ENCODE results near the gene MAEA.

The MAEA gene

GRCh38 chr4:1298461-1298860, 8.8 kb downstream of the MAEA start:
- H3K36me3 ChIP-seq (ENCODE audit: control insufficient read depth, low read depth, low read length) = peaks cover 9% of the 10 kb centered on the region
- H3K27ac ChIP-seq (ENCODE audit: low read length) = no peak overlapping the region
- H3K4me3 ChIP-seq (ENCODE audit: low read length) = no peak overlapping the region
- H3K9me3 ChIP-seq (ENCODE audit: control insufficient read depth, low read depth, low read length) = no peaks in the 10 kb centered on the region
- H3K4me1 ChIP-seq (ENCODE audit: control insufficient read depth, low read depth, low read length) = peaks cover 8% of the 10 kb centered on the region
- H3K9ac ChIP-seq (ENCODE audit: low read length) = no peak overlapping the region
- no peaks in the 10 kb centered on the region for H3K27me3 ChIP-seq (ENCODE audit: control insufficient read depth, insufficient read depth, low read length)

DNA sequence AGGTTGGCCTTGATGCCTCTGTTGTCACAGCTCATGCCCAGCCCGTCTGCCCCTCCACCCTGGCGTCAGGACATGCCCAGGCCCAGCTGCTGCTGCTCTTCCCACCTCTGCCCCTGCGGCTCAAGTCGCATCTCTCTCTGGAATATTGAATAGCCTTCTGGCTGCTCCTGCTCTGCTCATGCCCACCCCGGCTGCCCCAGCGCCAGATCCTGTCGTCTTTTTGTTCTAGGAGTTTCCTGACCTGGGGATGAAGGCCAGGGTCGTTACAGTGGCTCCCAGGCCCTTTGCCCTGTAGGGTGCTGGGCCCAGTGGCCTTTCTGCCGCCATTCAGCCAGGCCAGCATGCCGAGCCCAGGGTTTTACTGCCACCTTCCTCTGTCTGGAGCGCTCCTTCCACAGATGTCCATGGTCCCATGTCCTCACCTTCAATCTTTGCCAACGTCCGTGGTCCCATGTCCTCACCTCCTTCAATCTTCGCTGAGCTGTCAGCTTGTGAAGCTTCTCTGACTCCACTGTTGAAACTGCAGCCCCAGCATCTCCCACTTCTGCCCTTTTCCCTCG, 9.7 kb downstream of the MAEA start:
- Histone ChIP-seq H3K9me3 (ENCODE audit: control insufficient read depth, low read depth, low read length) (no peaks in the 10 kb centered on the region), H3K4me1 (ENCODE audit: control insufficient read depth, low read depth, low read length) (peaks cover 8% of the 10 kb centered on the region), H3K27ac (ENCODE audit: low read length) (no peak overlapping the region), H3K9ac (ENCODE audit: low read length) (no peak overlapping the region), H3K36me3 (ENCODE audit: control insufficient read depth, low read depth, low read length) (peaks cover 9% of the 10 kb centered on the region), H3K4me3 (ENCODE audit: low read length) (no peak overlapping the region), H3K27me3 (ENCODE audit: control insufficient read depth, insufficient read depth, low read length) (no peaks in the 10 kb centered on the region)

DNA sequence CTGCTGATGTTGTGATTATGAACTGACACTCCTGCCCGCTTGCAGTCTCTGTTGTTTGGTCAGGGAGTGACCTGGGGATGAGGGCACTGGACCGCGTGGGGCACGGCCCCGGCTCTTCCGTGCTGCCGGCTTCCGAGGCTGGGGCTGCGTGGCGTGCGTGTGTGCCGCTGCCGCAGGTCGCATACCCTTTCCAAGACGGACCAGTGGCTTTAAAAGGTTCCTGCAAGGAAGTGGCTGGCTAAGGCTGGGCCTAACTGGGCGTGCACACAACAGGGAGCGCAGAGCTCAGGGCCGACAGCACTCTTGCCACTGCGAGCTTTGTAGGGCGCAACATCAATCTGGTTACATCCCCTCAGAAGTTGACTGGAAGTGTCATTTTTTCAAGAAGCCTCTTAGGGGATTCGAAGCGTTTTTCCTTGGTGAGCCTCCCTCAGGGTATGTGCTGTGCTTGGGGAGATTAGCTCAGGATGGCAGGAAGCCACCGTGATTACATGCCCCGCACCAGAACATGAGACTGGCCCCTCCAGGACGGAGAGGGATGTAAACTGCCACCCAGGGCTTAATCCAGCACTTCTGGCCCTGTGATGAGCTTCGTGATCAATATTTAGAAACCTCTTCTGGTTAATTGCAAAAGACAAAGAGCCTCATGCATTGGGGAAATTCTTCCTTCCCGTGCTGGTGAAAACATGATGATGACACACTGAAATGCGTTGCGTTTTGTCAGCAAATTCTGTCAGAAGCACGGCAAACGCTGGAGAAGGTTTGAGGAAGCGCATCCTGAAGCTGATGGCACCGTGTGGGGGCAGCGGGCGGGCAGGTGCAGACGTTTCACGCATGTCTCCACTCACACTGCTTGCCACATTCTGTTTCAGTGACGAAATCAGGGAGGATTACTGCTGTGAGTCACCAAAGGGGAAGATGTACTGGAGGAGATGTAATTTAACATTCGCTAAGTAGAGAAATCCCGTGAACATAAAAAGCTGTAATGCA, 11.1 kb downstream of the MAEA start:
- no peaks in the 10 kb centered on the region for H3K9me3 ChIP-seq (ENCODE audit: control insufficient read depth, low read depth, low read length)
- H3K4me1 ChIP-seq (ENCODE audit: control insufficient read depth, low read depth, low read length) = peaks cover 8% of the 10 kb centered on the region
- no peaks in the 10 kb centered on the region for H3K27me3 ChIP-seq (ENCODE audit: control insufficient read depth, insufficient read depth, low read length)
- no peak overlapping the region for H3K9ac ChIP-seq (ENCODE audit: low read length)
- H3K4me3 ChIP-seq (ENCODE audit: low read length) = no peak overlapping the region
- H3K27ac ChIP-seq (ENCODE audit: low read length) = no peak overlapping the region
- H3K36me3 ChIP-seq (ENCODE audit: control insufficient read depth, low read depth, low read length) = peaks cover 9% of the 10 kb centered on the region

DNA sequence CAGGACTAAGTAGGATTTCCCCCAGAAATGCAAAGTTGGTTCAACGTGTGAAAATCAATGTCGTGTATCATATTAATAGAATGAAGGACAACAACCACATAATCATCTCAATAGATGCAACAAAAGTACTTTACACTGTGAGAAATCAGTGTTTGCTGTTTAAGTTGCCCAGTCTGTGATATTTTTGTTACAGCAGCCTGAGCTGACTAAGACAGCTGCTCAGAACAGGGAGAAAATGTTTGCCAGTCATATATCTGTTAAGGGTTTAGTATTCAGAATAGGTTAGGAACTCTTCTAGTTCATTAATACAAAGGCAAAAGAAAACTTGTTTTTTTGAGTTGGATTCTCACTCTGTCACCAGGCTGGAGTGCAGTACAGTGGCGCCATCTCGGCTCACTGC, 12.5 kb downstream of the MAEA start:
- Histone ChIP-seq H3K9me3 (ENCODE audit: control insufficient read depth, low read depth, low read length) (no peaks in the 10 kb centered on the region), H3K4me3 (ENCODE audit: low read length) (no peak overlapping the region), H3K27me3 (ENCODE audit: control insufficient read depth, insufficient read depth, low read length) (no peaks in the 10 kb centered on the region), H3K4me1 (ENCODE audit: control insufficient read depth, low read depth, low read length) (peaks cover 6% of the 10 kb centered on the region), H3K27ac (ENCODE audit: low read length) (no peak overlapping the region), H3K9ac (ENCODE audit: low read length) (no peak overlapping the region), H3K36me3 (ENCODE audit: control insufficient read depth, low read depth, low read length) (peaks cover 9% of the 10 kb centered on the region)

- Histone ChIP-seq H3K36me3 (ENCODE audit: control insufficient read depth, low read depth, low read length) (peaks cover 3% of the 10 kb centered on the region), H3K9me3 (ENCODE audit: control insufficient read depth, low read depth, low read length) (no peaks in the 10 kb centered on the region), H3K27me3 (ENCODE audit: control insufficient read depth, insufficient read depth, low read length) (no peaks in the 10 kb centered on the region), H3K9ac (ENCODE audit: low read length) (no peak overlapping the region), H3K4me1 (ENCODE audit: control insufficient read depth, low read depth, low read length) (peaks cover 5% of the 10 kb centered on the region), H3K27ac (ENCODE audit: low read length) (no peak overlapping the region), H3K4me3 (ENCODE audit: low read length) (no peak overlapping the region)
These were observed 15.6 kb downstream of the MAEA start for GRCh38 chr4:1305261-1305711.

DNA sequence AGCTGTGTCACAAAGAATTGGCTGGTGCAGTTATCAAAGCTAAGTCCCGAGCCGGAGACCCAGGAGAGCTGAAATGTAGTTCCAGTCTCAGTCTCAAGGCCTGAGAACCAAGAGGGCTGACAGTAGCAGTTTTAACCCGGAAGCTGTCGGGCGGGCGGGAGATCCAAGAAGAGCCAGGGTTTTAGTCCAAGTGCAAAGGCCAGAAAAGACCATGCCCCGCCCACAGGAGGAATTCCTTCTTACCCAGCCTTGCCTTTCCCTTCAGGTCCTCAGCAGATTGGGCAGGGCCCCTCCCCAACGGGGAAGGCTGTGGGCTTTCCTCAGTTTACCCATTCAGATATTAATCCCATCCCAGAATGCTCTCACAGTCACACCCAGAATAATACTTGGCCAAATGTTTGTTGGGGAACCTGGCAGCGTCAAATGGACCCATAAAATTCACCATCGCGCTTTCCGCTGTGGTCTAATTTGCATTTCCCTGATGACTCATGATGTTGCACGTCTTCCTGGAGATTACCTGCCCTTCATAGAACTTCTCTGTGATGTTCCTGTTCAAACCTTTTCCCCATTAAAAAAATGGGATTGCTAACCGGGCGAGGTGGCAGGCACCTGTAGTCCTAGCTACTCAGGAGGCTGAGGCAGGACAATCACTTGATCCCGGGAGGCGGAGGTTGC, 16.2 kb downstream of the MAEA start:
- Histone ChIP-seq H3K4me3 (ENCODE audit: low read length) (no peak overlapping the region), H3K36me3 (ENCODE audit: control insufficient read depth, low read depth, low read length) (peaks cover 3% of the 10 kb centered on the region), H3K27ac (ENCODE audit: low read length) (no peak overlapping the region), H3K9ac (ENCODE audit: low read length) (no peak overlapping the region), H3K9me3 (ENCODE audit: control insufficient read depth, low read depth, low read length) (no peaks in the 10 kb centered on the region), H3K27me3 (ENCODE audit: control insufficient read depth, insufficient read depth, low read length) (no peaks in the 10 kb centered on the region), H3K4me1 (ENCODE audit: control insufficient read depth, low read depth, low read length) (peaks cover 5% of the 10 kb centered on the region)

GRCh38 chr4:1307951-1308735, 18.5 kb downstream of the MAEA start:
- H3K4me3 ChIP-seq (ENCODE audit: low read length) = no peak overlapping the region
- no peak overlapping the region for H3K27ac ChIP-seq (ENCODE audit: low read length)
- no peak overlapping the region for H3K9ac ChIP-seq (ENCODE audit: low read length)
- H3K4me1 ChIP-seq (ENCODE audit: control insufficient read depth, low read depth, low read length) = peaks cover 5% of the 10 kb centered on the region
- peaks cover 6% of the 10 kb centered on the region for H3K36me3 ChIP-seq (ENCODE audit: control insufficient read depth, low read depth, low read length)
- H3K27me3 ChIP-seq (ENCODE audit: control insufficient read depth, insufficient read depth, low read length) = no peaks in the 10 kb centered on the region
- no peaks in the 10 kb centered on the region for H3K9me3 ChIP-seq (ENCODE audit: control insufficient read depth, low read depth, low read length)

- Histone ChIP-seq H3K27ac (ENCODE audit: low read length) (peak overlapping the region; percentile 55), H3K9me3 (ENCODE audit: control insufficient read depth, low read depth, low read length) (no peaks in the 10 kb centered on the region), H3K27me3 (ENCODE audit: control insufficient read depth, insufficient read depth, low read length) (no peaks in the 10 kb centered on the region), H3K36me3 (ENCODE audit: control insufficient read depth, low read depth, low read length) (peaks cover 16% of the 10 kb centered on the region), H3K4me3 (ENCODE audit: low read length) (peak overlapping the region; percentile 47), H3K9ac (ENCODE audit: low read length) (peak overlapping the region; percentile 4), H3K4me1 (ENCODE audit: control insufficient read depth, low read depth, low read length) (peaks cover 5% of the 10 kb centered on the region)
These were observed 19.7 kb downstream of the MAEA start for GRCh38 chr4:1309261-1310010.

DNA sequence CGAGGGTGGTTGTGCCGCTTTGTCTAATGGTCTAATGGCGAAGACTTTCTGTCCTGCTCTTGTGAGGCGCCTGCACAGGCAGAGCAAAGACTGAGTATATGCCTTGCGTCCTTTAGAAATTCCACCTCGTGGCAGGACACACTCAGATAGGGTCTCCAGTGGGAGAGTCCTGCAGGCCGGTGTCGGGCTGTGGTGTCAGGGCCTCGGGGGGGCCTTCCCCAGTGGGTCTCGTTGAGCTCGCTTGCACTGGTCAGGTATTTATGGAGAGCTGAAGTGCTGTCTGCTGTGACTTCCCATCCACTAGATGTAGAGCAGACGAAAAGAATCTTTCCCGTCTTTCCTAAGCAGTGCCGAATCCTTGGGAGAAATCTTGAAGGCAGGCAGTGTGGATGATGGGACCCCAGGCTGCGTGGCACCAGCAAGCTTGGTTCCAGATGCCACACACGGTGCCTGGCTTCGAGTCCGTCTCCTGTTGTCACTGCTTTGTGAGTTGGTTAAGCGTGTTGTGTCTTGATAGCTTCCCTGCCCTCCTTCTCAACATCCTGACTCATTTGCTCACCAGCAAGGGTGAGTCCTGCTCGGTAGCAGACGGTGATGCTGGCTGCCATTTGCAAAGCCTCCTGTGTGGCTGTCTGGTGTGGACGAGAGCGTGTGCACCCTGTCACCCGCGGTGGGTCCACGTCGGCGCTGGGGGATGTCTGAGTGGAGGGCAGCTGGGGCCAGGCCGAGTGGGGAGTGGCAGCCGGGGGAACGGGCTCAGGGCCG, 20.5 kb downstream of the MAEA start:
- Histone ChIP-seq H3K27ac (ENCODE audit: low read length) (no peak overlapping the region), H3K9ac (ENCODE audit: low read length) (no peak overlapping the region), H3K4me3 (ENCODE audit: low read length) (peak overlapping the region; percentile 47), H3K36me3 (ENCODE audit: control insufficient read depth, low read depth, low read length) (peaks cover 23% of the 10 kb centered on the region), H3K27me3 (ENCODE audit: control insufficient read depth, insufficient read depth, low read length) (no peaks in the 10 kb centered on the region), H3K4me1 (ENCODE audit: control insufficient read depth, low read depth, low read length) (peaks cover 5% of the 10 kb centered on the region), H3K9me3 (ENCODE audit: control insufficient read depth, low read depth, low read length) (no peaks in the 10 kb centered on the region)

Data from iPS-18a (cell line).